Measurements from ENCODE around the gene ESRRA. TPM values are rescaled to one million over a fixed set of nuclear protein-coding genes. Genes with fewer than 3 reads are reported as not detected.

The ESRRA gene
- polyA plus RNA-seq, 1 experiment: 5.5 TPM

DNA sequence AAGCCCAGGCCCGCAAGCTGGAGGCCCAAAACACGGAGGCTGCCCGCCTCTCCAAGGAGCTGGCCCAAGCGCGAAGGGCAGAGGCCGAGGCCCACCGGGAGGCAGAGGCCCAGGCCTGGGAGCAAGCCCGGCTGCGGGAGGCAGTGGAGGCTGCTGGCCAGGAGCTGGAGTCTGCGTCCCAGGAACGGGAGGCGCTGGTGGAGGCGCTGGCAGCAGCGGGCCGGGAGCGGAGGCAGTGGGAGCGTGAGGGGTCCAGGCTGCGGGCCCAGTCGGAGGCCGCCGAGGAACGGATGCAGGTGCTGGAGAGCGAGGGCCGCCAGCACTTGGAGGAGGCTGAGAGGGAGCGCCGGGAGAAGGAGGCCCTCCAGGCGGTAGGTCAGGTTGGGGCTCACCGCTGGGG, 39.5 kb downstream of the ESRRA start:
- TF ChIP-seq, protein P1, sequence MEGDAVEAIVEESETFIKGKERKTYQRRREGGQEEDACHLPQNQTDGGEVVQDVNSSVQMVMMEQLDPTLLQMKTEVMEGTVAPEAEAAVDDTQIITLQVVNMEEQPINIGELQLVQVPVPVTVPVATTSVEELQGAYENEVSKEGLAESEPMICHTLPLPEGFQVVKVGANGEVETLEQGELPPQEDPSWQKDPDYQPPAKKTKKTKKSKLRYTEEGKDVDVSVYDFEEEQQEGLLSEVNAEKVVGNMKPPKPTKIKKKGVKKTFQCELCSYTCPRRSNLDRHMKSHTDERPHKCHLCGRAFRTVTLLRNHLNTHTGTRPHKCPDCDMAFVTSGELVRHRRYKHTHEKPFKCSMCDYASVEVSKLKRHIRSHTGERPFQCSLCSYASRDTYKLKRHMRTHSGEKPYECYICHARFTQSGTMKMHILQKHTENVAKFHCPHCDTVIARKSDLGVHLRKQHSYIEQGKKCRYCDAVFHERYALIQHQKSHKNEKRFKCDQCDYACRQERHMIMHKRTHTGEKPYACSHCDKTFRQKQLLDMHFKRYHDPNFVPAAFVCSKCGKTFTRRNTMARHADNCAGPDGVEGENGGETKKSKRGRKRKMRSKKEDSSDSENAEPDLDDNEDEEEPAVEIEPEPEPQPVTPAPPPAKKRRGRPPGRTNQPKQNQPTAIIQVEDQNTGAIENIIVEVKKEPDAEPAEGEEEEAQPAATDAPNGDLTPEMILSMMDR (IDR thresholded peaks at IDR 0.05; ENCODE audit: low read depth, low read length): no peak
- Histone ChIP-seq H3K27ac (ENCODE audit: low read depth, low read length) (no peak overlapping the region), H3K27me3 (ENCODE audit: control insufficient read depth, insufficient read depth, low read length) (no peaks in the 10 kb centered on the region), H3K4me3 (ENCODE audit: low read depth, low read length) (no peak overlapping the region), H3K9me3 (ENCODE audit: control insufficient read depth, insufficient read depth, low read length) (peaks cover 4% of the 10 kb centered on the region; the same call in 1 of the 2 replicates)
- CTCF ChIA-PET: interaction anchor here (1.3 to 1.9 kb wide), 2 partner anchors 10 to 41 kb away, joined by 3 to 18 read pairs; no protein-coding TSS in a partner anchor
- DNase-seq (ENCODE audit: low read depth, low spot score): no peak
- POLR2A ChIA-PET: no interaction called here

DNA sequence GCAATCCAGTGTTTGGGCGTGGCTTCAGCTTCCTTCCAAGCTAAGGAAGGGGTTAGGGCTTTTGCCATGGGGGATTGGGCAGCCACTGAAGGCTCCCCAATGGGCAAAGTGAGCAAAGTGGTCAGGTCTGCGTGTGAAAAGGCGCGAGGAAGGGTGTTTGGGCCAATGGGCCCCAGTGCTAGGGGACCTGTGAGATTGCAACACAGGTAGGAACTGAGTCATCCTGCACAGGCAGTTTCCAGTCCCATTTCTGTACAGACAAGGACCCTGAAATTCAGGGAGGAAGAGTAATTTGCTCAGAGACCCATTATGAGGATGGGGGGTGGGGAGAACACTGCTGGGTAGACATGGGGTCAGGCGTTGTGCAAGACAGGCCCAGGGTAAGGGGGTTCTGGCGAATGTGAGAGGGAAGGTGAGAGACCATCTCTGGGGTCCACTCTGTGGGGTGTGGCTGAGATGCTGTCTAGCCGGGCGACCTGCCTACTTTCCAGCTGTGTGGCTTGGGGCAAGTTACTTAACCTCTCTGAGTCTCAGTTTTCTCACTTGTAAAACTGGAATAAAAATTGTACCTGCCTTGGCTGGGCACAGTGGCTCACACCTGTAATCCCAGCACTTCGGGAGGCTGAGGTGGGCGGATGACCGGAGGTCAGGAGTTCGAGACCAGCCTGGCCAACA, 42.0 kb downstream of the ESRRA start:
- no peaks in the 10 kb centered on the region for H3K27me3 ChIP-seq (ENCODE audit: control insufficient read depth, insufficient read depth, low read length)
- CTCF ChIA-PET: interaction anchor here (1.6 kb wide), 1 partner anchor 46 kb away, joined by 5 read pairs; no protein-coding TSS in a partner anchor

DNA sequence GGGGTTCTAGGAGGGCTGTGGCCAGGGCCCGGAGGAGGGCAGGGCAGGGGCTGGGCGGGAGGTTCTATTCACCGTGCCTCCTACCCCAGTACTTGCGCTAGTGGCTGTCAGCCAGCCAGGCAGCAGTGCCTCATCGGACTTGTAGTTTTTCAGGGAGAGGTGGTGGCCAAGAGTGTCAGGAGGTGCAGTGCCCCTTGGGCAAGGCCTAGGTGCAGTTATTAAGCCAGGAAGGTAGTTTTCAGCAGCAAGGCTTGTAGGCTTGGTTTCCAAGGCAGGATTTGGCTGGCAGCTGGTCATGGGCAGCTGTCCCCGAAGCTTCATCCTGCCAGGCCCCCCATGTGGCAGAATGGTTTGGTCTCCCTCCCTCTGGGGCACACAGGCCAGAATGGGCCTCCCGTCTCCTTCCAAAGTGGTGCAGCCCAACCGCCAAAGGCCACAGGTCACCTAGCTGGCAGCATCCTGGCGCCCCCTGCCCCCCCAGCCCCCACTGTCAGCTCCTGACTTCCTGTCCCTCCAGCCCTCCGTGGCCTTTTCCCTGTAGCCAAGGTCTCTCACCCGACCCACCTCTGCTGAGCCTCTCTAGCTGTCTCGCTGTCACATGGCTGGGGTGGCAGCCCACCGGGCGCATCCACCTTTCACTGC, 43.2 kb downstream of the ESRRA start:
- CTCF ChIA-PET: interaction anchor here (0.6 to 1.6 kb wide), 2 partner anchors 10 to 47 kb away, joined by 3 to 5 read pairs; no protein-coding TSS in a partner anchor
- TF ChIP-seq, protein P1 (IDR thresholded peaks at IDR 0.05; ENCODE audit: low read depth, low read length): no peak
- DNase-seq (ENCODE audit: low read depth, low spot score): peak; percentile 13

More for the DNA sequence above, 42.0 kb downstream of the ESRRA start:
- Histone ChIP-seq H3K4me3 (ENCODE audit: low read depth, low read length) (no peak overlapping the region), H3K9me3 (ENCODE audit: control insufficient read depth, insufficient read depth, low read length) (no peaks in the 10 kb centered on the region), H3K27ac (ENCODE audit: low read depth, low read length) (no peak overlapping the region)
- no peak for DNase-seq (ENCODE audit: low read depth, low spot score)
- POLR2A ChIA-PET: no interaction called here
- TF ChIP-seq, protein P1 (IDR thresholded peaks at IDR 0.05; ENCODE audit: low read depth, low read length): no peak

DNA sequence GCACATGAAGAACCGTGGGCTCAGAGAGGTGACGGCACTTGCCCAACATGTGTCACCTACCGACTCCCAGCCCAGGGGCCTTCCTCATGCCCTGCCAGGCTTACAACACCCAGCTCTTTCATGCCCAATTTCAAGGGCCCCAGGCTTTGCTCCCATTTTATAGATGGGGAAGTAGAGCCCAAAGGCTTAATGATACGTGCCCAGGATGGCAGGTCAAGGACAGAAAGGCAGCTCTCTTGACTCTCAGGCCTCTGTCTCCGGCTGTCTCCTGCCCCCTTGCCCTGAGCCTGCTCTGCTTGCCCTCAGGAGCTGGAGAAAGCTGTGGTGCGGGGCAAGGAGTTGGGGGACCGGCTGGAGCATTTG, 43.7 kb downstream of the ESRRA start:
- Histone ChIP-seq H3K4me3 (ENCODE audit: low read depth, low read length) (no peak overlapping the region), H3K27me3 (ENCODE audit: control insufficient read depth, insufficient read depth, low read length) (no peaks in the 10 kb centered on the region), H3K9me3 (ENCODE audit: control insufficient read depth, insufficient read depth, low read length) (no peaks in the 10 kb centered on the region), H3K27ac (ENCODE audit: low read depth, low read length) (no peak overlapping the region)
- ChIA-PET CTCF (interaction anchor here (0.6 to 0.8 kb wide), 2 partner anchors 11 to 45 kb away, joined by 3 to 4 read pairs; no protein-coding TSS in a partner anchor), POLR2A (interaction anchor here (1.0 kb wide), 1 partner anchor 32 kb away, joined by 3 read pairs; the partner anchor contains the start of genes PRDX5 and TRMT112)
- DNase-seq (ENCODE audit: low read depth, low spot score): no peak
- TF ChIP-seq, protein P1 (IDR thresholded peaks at IDR 0.05; ENCODE audit: low read depth, low read length): no peak

More for the DNA sequence above, 43.2 kb downstream of the ESRRA start:
- peak overlapping the region; percentile 11 for H3K27ac ChIP-seq (ENCODE audit: low read depth, low read length)
- H3K4me3 ChIP-seq (ENCODE audit: low read depth, low read length): no peak overlapping the region
- POLR2A ChIA-PET: no interaction called here
- no peaks in the 10 kb centered on the region for H3K27me3 ChIP-seq (ENCODE audit: control insufficient read depth, insufficient read depth, low read length)
- no peaks in the 10 kb centered on the region for H3K9me3 ChIP-seq (ENCODE audit: control insufficient read depth, insufficient read depth, low read length)

DNA sequence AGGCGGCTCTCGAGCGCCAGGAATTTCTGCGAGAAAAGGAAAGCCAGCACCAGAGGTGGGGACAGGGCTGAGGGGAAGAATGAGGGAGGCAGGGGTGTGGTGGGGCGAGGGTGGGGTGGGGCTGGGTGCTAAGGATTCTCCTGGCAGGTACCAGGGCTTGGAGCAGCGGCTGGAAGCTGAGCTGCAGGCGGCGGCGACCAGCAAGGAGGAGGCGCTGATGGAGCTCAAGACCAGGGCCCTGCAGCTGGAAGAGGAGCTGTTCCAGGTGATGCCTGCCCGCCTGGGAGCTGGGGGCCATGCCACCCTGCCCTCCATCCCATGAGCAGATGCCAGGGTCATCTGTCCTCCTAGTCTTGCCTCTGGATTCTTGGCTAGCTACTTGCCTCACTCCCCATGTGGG, 44.1 kb downstream of the ESRRA start:
- DNase-seq (ENCODE audit: low read depth, low spot score): no peak
- no peaks in the 10 kb centered on the region for H3K9me3 ChIP-seq (ENCODE audit: control insufficient read depth, insufficient read depth, low read length)
- no peaks in the 10 kb centered on the region for H3K27me3 ChIP-seq (ENCODE audit: control insufficient read depth, insufficient read depth, low read length)
- TF ChIP-seq, protein P1 (IDR thresholded peaks at IDR 0.05; ENCODE audit: low read depth, low read length): no peak
- H3K4me3 ChIP-seq (ENCODE audit: low read depth, low read length): no peak overlapping the region
- H3K27ac ChIP-seq (ENCODE audit: low read depth, low read length): no peak overlapping the region
- ChIA-PET POLR2A (interaction anchor here (1.0 kb wide), 1 partner anchor 32 kb away, joined by 3 read pairs; the partner anchor contains the start of genes PRDX5 and TRMT112), CTCF (interaction anchor here (0.8 kb wide), 1 partner anchor 45 kb away, joined by 4 read pairs; no protein-coding TSS in a partner anchor)

Data from AG04450 (cell line).